AG10803 (cell line): ENCODE measurements around the gene NLGN4X.

Experiments used
- DNase-seq: peaks from one replicate; pipeline ENCODE4 v3.0.0; 2010; ENCODE audit warnings: low read depth
- H3K4me3 ChIP-seq: 2 replicates; pipeline ENCODE4 v1.5.1; 2011; ENCODE audit warnings: mild to moderate bottlenecking, low read length, control low read depth
- CTCF ChIP-seq: conservative IDR thresholded peaks from 2 replicates; pipeline ENCODE4 v1.5.1; 2011; ENCODE audit warnings: mild to moderate bottlenecking, low read length, control low read depth, inconsistent platforms

The NLGN4X gene

GRCh38 chrX:6227453-6227835 is 1.2 kb downstream of the NLGN4X start:
- DNase-seq: no peak
- H3K4me3 ChIP-seq: no peak overlapping the region
- TF ChIP-seq CTCF: no peak

GRCh38 chrX:6226596-6227452 is 1.8 kb downstream of the NLGN4X start:
- DNase-seq: no peak

GRCh38 chrX:6225911-6226595 is 2.6 kb downstream of the NLGN4X start:
- DNase-seq: no peak
- H3K4me3 ChIP-seq: no peak overlapping the region
- TF ChIP-seq CTCF: no peak

More at GRCh38 chrX:6226596-6227452, 1.8 kb downstream of the NLGN4X start:
- no peak overlapping the region for H3K4me3 ChIP-seq
- TF ChIP-seq CTCF: no peak

- no peak for TF ChIP-seq CTCF
Measured at GRCh38 chrX:6225288-6225910, 3.3 kb downstream of the NLGN4X start.

GRCh38 chrX:6223516-6223915 is 5.2 kb downstream of the NLGN4X start:
- no peak for DNase-seq
- no peak for TF ChIP-seq CTCF
- H3K4me3 ChIP-seq: no peak overlapping the region

More at GRCh38 chrX:6225288-6225910, 3.3 kb downstream of the NLGN4X start:
- DNase-seq: no peak
- no peak overlapping the region for H3K4me3 ChIP-seq

GRCh38 chrX:6210230-6210629 is 18.4 kb downstream of the NLGN4X start:
- DNase-seq: no peak
- no peak overlapping the region for H3K4me3 ChIP-seq
- TF ChIP-seq CTCF: no peak
